Ramos (cell line): Measurements from ENCODE around the gene NPAS2.

ENCODE experiments used
- in situ Hi-C: fragments of 300-500 bp; cut with MboI; formaldehyde crosslinking; loops from one replicate; pipeline ENCODE4 v1.14.3; 2022; ENCODE audit warnings: low sequenced_read_pairs; ENCODE audit not compliant: unreplicated experiment

The NPAS2 gene

DNA sequence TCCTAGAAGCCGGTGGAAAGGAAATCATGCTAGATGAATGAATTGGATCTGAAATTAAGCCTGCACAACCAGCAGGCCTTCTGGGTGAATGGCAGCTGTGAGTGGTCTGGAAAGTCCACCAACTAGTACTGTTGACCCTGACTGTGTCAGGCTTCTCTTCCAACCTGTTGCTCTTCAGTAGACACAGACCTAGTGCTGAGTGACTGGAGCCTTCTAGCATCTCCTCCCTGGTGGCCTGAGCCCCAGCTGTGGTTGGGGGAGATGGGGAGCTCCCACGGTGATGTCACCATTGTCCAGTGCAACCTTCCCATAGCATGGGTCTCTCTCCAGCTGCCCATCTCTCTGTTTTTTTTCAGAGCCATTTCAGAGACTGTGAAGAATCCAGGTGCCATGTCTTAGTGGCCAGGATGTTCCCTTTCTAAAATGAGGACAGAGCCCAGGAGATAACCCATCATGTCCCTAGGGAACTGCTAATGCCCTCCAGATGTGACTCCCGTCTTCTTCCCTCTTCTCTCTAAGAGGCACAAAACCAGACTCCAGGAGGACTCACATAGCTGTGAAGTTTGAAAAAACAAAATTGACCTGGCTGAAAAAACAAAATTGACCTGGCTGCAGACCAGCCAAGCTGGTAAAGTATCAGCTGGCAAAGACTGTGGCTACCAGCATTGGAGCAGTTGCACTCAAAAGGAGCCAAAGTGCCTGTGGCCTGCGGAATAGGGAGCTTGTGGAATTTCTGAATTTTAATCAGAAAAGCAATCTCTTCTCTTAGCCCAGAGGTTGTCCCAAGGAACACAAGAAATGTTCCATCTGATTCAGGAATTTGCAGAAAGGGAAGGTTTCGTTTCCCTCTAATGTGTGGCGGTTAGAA, 114.8 kb downstream of the NPAS2 start:
- in situ Hi-C loops: no loop called here

DNA sequence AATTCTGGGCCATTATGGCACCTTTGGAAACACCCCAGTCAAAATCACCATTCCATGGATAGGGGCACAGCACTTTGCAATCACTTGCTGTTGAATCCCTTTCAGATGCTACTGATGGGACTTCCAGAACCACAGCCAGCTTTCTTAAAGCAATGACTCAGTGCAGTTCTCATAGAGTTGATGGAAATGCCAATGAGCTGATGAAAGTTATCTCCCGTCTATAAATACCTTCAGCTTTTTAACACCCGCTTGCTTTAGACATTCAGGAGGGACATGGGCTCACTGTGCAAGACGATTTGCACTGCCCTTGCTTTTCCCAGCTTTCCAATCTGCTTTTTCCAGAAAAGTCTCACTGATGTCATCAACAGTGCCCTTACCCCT, 115.4 kb downstream of the NPAS2 start:
- in situ Hi-C loops: no loop called here

DNA sequence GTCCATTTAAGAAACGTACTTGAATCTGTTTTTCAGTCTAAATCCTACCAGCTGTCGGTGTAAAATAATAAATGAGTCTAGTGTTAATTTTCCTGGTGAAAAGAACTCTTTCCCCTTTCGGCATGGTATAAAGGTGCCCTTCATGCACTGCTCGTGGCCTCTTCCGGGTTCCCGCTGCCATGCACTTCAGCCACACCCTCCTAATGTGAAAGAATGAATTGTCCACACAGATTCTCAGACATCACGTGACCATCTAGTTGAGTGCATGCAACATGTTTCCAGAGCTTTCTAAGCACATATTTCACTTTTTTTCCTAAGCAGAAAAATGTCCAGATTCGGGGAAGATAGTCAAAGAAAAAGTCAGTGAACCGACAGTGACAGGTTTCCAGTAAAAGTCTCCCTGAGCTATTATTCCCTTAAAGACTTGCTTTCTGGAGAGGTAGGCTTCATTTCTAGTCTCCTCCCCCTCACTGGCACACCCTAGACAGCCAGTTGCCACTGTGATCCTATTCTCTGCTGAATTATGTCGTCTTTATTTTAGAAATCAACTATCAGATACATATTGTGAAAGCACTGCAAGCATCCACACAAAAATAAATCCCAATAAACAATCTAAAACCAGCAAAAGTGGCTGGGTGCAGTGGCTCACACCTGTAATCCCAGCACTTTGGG, 116.3 kb downstream of the NPAS2 start:
- in situ Hi-C loops: no loop called here

DNA sequence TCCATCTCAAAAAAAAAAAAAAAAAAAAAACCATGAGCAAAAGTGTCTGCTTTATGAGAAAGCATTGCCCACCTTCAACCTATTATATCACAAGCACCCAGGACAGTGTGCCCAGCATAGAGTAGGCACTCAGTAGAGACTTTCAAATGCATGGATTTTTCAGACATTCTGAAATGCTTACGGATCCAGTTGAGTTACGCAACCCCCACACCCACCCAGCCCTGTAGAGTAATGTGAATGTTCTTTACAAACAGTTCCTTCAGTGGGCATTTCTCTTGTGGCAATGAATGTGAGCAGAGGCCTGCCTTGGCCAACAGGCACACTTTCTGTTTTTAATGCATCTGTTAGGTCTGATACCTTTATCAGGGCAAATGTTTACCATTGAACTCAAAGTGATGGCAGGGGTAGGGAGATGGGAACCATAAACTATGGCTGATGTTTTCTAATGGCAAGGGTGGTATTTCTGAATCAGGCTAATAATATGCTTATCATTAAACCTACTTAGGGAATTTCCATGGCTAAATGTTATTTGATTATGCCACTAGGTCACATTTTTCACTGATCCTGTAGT, 117.1 kb downstream of the NPAS2 start:
- in situ Hi-C loops: no loop called here

DNA sequence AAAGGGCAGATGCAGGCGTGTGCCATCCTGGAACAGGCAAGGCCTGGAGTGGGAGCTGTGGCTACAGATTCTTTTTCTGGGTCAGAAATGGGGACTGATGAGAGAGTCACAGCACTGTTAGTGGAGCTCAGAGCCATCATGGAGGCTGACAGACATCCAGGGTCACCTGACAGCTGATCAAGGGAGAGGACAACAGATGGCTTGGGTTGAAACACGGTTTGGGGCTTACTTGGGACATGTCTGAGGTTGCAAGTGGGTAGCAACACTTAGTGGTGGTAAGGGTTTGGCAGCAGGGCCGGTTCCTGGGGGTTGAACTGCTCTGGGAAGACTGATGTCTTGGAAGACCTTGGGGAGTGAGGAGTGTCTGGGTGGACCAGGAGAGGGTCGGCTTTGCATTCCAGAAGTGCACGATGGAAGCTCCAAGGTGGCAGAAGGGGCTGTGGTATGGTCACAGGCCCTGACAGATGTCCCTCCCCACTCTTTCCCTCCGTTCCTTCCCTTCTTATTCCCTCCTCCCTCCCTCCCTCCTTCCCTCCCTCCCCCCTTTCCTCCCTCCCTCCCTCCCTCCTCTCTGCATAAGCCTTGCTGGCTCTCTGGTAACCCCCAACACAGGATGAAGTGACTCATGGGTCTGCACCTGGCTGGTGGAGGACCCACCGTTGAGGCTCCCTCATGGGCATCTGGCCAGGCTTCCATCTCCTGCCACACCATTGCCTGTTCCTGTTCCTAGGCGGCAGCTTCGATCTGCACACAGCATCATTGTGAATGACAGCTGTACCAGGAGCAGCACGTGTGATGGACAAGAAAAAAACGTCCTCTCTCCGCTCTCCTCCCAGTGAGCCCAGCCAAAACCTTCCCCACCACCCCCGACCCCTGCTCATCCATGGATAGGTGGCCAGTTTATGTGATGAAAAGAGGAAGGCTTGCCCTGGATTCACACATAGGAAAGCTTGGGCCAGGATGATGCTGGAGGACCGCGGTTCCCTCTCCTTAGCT, 118.4 kb downstream of the NPAS2 start:
- in situ Hi-C loops: no loop called here

DNA sequence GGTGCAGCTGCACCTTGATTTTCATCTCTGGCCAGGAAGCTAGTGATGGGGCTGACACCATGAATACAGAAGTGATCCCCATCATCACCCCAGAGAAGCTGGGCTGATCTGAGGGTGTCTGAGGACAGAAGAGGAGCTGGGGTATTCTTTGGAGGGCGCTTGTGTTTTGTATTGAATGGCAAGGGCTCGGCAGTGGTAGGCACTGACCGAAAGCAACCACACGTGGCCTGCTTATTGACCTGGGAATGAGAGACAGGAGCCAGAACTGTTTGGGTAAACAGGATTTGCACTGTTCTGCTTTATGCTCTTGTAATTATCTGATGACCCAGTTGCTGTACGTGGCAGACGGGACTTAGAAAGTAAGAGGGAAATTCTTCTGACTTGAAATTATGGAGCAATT, 119.5 kb downstream of the NPAS2 start:
- in situ Hi-C loops: no loop called here

DNA sequence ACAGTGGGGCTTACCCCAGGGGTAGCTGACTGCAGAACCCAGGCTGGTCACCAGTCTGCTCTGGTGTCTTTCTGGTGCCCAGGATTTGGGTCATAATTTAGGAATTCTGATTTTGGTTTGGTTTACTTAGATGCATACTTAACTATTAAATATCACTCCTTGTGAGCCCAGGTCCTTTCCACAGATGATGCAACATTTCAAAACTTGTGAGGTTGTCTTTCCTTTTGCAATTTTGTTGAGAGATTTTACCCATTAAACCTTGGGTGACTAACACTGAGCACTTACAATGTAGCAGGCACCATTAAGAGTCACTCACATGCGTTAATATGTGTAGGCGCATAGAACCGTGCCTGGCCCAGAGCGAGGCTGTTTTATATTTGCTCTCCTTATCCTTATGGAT, 120.3 kb downstream of the NPAS2 start:
- in situ Hi-C loops: no loop called here

DNA sequence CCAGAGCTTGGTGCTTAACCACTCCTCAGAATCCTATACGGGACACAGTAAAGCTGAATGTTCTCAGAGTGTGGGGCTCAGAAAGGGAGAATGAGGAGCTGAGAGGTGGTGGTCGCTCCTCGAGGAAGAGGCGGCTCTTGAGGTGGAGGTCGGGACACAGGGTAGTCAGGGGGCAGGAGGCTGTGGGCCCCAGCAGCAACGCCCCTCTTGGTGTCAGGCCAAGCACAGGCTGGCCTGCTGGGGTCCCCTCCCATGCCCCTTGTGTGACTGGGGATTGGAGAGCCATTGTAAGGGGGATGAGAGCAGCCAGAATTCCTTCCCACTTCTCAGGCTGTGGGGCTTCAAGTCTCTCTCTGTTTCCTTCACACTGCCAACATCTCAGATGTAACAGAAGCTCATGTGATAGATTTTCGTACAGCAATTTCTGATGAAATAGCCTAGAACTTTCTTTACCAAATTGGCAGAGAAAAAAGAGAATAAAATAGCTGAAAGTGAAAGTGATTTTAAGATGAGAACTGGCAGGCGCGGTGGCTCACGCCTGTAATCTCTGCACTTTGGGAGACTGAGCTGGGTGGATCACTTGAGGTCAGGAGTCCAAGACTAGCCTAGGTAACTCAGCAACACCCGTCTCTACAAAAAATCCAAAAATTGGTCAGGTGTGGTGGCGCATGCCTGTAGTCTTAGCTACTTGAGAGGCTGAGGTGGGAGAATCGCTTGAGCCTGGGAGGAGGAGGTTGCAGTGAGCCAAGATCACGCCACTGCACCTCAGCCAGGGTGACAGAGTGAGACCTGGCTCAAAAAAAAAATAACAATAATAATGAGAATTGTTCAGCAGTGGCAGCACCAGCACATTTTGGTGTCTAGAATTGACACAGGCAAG, 121.1 kb downstream of the NPAS2 start:
- in situ Hi-C loops: no loop called here

DNA sequence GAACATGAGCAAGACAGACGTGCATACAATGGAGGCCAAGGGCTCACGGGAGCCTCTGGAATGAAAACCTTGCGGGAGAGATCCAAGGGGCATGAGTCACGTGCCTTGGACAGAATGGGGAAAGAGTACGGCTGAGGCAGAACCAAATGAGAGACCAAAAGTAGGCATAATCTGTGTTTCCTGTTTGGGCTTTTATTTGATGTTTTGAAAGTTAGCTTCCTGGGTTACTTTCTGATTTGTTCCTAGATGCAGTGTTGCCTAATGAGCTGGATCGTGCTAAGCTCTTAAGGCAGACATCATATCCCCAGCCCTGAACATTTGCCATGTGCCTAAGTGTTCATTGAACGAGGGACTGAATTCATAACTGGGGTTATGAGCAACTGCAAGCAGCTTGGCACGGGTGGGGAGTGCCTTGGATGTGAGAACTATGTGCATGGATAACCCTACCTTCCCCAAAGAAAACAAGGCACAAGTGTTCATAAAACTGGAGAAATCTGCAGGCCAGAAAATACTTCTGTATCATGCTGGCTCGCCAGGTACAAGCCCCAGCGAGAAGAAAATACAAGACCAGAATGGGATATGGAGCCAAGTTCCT, 121.8 kb downstream of the NPAS2 start:
- in situ Hi-C loops: no loop called here

DNA sequence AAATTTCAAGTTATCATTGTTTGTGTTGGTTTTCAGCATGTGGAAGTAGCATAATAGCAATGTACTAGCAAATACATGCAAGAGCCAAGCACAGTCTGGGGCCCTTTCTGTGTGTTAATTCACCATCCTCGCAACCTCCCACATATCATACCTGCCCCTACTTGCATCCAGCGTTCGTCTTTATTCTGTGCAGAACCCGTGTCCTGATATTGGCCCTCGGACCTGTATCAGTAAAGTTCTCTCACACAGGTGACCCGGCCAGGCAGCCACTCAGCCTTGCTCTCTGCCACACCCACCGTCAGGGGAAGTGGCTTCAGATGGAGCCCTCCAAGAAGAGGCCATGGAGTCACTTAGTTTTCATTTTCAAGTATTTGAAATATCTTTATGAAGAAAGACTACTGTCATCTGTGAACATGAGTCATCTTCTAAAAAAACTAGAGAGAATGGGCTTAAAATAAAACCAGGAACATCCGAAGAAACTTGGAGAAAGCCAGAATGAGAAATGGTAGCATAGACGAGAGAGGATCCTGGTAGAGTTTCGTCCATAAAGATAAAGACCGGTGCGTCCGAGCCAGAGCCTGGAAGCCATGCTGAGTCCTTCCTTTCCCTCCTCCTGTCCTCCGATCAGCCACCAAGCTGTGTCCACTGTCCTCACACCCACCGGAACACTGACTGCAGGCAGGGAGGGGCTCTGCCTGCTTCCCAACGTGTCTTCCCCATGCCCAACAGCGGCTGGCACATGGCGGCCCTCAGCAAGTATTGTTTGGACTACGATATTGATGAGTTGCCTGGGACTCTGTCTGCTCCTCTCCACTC, 124.9 kb downstream of the NPAS2 start:
- in situ Hi-C loops: no loop called here

DNA sequence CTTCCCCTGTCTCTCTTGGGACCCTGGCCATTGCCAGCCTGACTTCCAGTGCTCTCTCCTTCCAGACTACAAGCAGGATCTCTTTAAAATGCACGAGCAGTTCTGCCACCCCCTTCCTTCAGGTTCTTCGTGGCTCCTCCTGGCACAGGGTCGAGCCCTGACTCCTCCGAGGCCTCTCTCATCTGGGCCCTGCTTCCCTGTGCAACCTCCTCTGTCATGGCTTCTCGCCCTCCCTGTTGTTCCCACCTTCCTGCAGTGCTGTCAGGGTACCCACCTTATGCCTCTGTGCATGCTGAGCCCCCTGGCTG, 125.4 kb downstream of the NPAS2 start:
- in situ Hi-C loops: no loop called here

DNA sequence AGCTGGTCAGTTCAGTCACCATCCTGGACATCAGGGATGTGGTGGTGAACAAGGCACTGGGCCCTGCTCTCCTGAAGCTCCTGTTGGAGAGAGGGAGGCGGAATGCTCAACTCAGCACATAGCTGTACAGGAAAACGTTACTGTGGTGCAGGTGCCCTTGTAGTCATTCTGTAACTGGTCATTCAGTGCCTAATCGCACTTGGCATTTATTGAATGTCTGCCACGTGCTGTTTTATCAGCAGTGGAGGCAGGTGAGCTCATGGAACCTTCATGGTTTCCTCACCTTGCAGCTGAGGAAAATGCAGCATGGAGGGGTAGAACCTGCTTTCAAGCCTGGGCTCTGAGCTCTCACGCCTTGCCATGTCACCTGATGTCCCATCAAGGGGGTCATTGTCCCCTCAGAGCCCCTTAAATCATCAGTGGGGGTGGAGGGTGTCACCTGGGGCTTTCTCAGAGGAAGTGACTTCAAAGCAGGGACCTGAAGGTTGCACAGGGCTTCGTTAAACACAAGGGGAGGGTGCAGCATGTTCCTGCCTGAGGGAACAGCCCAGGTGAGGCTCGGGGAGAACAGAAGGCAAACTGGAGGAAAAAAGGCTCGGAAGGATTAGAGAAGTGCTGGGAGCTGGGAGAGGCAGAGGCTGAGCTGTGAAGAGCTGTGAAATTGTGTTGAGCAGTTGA, 126.1 kb downstream of the NPAS2 start:
- in situ Hi-C loops: no loop called here

DNA sequence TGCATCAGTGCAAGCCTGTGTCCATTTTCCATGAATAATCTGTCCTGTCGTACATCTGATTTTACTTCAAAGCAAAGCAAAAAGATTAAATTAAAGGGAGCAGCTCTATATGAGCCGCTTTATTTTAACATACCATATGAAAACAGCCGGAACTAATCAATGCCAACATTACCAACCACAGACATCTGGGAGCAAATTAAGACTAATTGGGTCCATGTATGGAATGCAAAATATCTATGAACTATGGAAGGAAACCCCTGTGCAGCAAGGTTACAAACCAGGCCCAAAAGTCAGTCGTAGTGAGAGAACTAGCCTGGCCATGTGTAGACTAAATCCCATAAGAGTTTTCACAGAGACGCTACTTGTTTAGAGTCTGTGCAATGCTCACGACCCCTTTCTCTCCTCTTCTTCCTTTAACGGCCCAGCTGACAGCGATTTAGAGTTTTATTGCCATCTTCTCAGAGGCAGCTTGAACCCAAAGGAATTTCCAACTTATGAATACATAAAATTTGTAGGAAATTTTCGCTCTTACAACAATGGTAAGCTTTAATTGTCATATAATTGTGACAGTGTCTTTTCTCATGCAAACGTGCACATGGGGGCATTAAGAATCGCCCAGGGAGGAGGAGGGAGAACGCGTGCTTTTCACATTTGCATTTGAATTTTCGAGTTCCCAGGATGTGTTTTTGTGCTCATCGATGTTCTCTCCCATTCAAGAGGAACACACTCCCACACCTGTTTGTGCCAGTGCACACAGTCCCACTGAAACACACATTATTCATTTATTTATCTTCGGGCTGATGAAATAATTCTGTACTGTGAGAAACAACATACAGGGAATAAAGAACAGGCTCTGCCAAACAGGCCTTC, 129.2 kb downstream of the NPAS2 start:
- in situ Hi-C loops: no loop called here

DNA sequence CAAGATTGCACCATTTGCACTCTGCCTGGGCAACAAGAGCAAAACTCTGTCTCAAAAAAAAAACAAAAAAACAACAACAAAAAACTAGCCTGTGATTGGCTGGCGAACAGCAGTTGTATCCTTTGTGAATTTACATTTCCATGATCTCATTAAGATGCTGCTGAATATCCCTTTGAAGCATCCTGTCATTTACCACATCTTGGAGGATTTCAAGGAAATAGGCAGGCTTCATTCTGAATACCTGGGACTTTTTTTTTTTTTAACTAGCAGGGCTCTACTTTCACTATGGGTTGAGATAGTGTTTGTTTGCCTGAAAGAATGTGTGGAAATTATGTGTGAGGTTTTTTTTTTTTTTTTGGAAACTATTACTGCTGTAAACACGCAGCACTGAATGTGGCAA, 132.6 kb downstream of the NPAS2 start:
- in situ Hi-C loops: no loop called here

DNA sequence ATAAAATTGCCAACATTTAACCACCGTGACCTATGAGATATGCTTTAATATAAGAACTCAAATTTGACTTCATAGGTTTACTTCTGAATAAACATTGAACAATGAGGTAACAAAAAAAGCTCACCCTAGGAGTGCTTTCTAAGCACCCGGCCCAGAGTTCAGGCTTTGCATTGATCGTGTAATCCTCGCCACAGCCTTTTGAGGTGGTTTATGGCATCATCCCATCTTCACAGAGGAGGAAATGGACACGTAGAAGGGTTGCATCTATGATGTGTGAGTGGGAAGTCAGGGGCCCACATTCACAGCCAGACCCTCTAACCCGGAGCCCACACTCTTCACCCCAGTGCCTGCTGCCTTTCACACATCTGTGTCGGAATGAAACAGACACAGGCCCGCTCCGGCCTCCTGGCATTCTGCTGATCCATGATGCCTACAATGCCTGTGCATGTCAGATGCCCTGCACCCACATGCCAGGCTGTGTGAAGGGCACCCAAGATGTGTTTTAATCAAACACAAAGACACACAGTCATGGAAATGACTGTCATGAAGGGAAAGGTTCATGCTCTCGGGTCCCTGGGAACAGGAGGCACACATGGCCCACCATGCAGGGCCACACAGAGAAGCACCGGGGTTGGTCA, 133.6 kb downstream of the NPAS2 start:
- in situ Hi-C loops: no loop called here

DNA sequence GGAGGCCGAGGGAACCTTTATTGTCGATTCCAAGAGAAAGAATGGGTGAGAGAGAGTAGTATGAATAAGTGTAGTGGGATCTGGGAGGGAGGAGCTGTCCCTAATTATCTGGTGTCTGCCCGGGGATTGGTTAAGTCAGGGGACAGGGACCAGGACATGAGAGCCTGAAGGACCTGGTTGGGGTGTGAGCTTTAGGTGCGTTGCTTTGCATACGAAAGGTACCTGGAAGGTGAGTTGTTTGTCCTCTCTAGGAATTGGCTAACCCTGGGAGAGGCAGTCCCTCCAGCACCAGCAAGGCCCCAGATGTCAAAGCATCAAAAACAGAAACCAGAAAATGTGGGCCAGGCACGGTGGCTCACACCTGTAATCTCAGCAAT, 134.1 kb downstream of the NPAS2 start:
- in situ Hi-C loops: no loop called here

DNA sequence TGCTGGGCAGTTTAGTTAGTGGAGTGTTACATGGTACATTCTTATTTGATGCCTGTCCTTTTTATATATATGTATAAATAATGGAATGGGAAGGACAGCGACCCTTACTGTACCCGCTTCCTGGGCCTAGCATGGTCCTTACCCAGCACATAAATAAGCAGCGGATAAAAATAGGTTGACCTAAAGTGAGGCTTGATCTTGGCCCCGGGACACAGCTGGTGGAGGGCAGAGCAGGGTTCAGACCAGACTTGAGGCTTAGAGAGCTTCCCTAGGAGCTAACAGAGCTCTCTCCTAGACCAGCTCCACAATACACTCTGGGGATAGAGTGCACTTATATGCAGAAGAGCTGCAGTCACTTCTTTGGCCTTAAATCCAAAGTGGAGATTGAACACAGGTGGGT, 135.3 kb downstream of the NPAS2 start:
- in situ Hi-C loops: no loop called here
